Caco-2 (cell line): Measurements from ENCODE around the gene RNF126. TPM values are rescaled to one million over a fixed set of nuclear protein-coding genes. Genes with fewer than 3 reads are reported as not detected.
"Not testable (repeated sequence)": the region's sequence is repeated elsewhere in the genome, so short reads cannot be mapped to it uniquely, and the experiment has no call there.

ENCODE experiments used
- BruUV-seq: library from RNA; stranded (reverse); fragments of 400-500 nt; replicated peaks from 2 replicates; lab custom pipeline; 2021; lab: Mats Ljungman, UMichigan
- CTCF ChIA-PET: fragments of 300-600 bp; sonication (Branson Sonifier 250); formaldehyde crosslinking; loops from one replicate; lab custom pipeline; 2022; ENCODE audit warnings: antibody characterized with exemption; lab: Charles Lee
- POLR2A ChIA-PET: fragments of 300-600 bp; sonication (Branson Sonifier 250); formaldehyde crosslinking; loops from one replicate; lab custom pipeline; 2022; ENCODE audit warnings: antibody characterized with exemption; lab: Charles Lee
- DNase-seq, 2 experiments: peaks; one replicate each; pipeline versions ENCODE4 v3.0.0 to v3.0.0-alpha.2; 2020 to 2022
- H3K27me3 ChIP-seq: replicated peaks from 2 replicates; pipeline ENCODE4 v1.6.0; 2011; ENCODE audit warnings: low read length; ENCODE audit not compliant: control insufficient read depth, insufficient read depth
- H3K36me3 ChIP-seq: 2 replicates; pipeline ENCODE4 v1.5.1; 2011; ENCODE audit warnings: low read length; ENCODE audit not compliant: control insufficient read depth, insufficient read depth
- H3K4me1 ChIP-seq: fragments of 250-450 bp; sonication (Bioruptor Pico); 2 replicates; pipeline ENCODE4 v1.5.1; 2020; ENCODE audit warnings: mild to moderate bottlenecking
- H3K4me3 ChIP-seq: 2 replicates; pipeline ENCODE4 v1.5.1; 2011; ENCODE audit warnings: low read depth, mild to moderate bottlenecking, control low read depth, low read length
- H3K9me3 ChIP-seq: fragments of 250-450 bp; sonication (Bioruptor Pico); 2 replicates; pipeline ENCODE4 v1.5.1; 2020; ENCODE audit warnings: mild to moderate bottlenecking, moderate library complexity
- H3K27ac Mint-ChIP-seq: one replicate; pipeline ENCODE4 v1.8.0; 2022; ENCODE audit warnings: mixed read lengths; ENCODE audit not compliant: unreplicated experiment
- H3K27me3 Mint-ChIP-seq: one replicate; pipeline ENCODE4 v1.8.0; 2022; ENCODE audit warnings: mixed read lengths; ENCODE audit not compliant: insufficient read depth, unreplicated experiment
- H3K36me3 Mint-ChIP-seq: one replicate; pipeline ENCODE4 v1.8.0; 2022; ENCODE audit warnings: mild to moderate bottlenecking, mixed read lengths; ENCODE audit not compliant: insufficient read depth, unreplicated experiment
- H3K4me1 Mint-ChIP-seq: one replicate; pipeline ENCODE4 v1.8.0; 2022; ENCODE audit warnings: low read depth, mixed read lengths; ENCODE audit not compliant: unreplicated experiment
- H3K4me3 Mint-ChIP-seq: one replicate; pipeline ENCODE4 v1.8.0; 2022; ENCODE audit warnings: mild to moderate bottlenecking, moderate library complexity, mixed read lengths; ENCODE audit not compliant: unreplicated experiment
- H3K9me3 Mint-ChIP-seq: one replicate; pipeline ENCODE4 v1.8.0; 2022; ENCODE audit warnings: mixed read lengths; ENCODE audit not compliant: unreplicated experiment
- intact Hi-C: fragments of 100-400 bp; cut with micrococcal nuclease; formaldehyde crosslinking; loops from one replicate; pipeline ENCODE4 v1.10.0; 2022; ENCODE audit not compliant: unreplicated experiment
- total RNA-seq: library from RNA; stranded (reverse); gene quantifications from 2 replicates; pipeline ENCODE4 v1.2.3, GENCODE V29; 2022
- TF ChIP-seq, protein P1 (sequence below), 2 experiments: fragments of 200-600 bp in 1 of 2; IDR thresholded peaks; 1 replicate in 1 of 2; 2 replicates in 1 of 2; pipeline versions ENCODE4 v1.5.1 to v1.8.0; 2011 to 2022; ENCODE audit warnings: antibody characterized with exemption in 1 of 2, control low read depth in 1 of 2, inconsistent platforms in 1 of 2, low read depth in 1 of 2, low read length in 1 of 2, mild to moderate bottlenecking in 1 of 2, moderate library complexity in 1 of 2; ENCODE audit not compliant: insufficient read depth in 1 of 2, severe bottlenecking in 1 of 2, unreplicated experiment in 1 of 2

The RNF126 gene
- total RNA-seq, 1 experiment from 2014 or later, result 74.6 TPM

- H3K9me3 Mint-ChIP-seq, result no peaks in the 10 kb centered on the region
- peaks cover 36% of the 10 kb centered on the region for H3K36me3 Mint-ChIP-seq
- CTCF ChIA-PET, result interaction anchor here (0.7 kb wide), 2 partner anchors 47 to 138 kb away, joined by 3 to 4 read pairs; no protein-coding TSS in a partner anchor
- no peaks in the 10 kb centered on the region for H3K36me3 ChIP-seq
- peak within 1 kb of the TSS; percentile 96 for H3K27ac Mint-ChIP-seq
- peak within 1 kb of the TSS; percentile 100 for H3K4me3 Mint-ChIP-seq
- intact Hi-C loops, result loop anchor here (2.0 kb wide), 1 partner anchor 60 kb away; the partner anchor contains the start of gene BSG
- H3K4me3 ChIP-seq, result peak within 1 kb of the TSS; percentile 67
- H3K27me3 Mint-ChIP-seq, result no peaks in the 10 kb centered on the region
- DNase-seq, result peak; percentile 97 to 98
- POLR2A ChIA-PET, result interaction anchor here (0.7 kb wide), 1 partner anchor 102 kb away, joined by 3 read pairs; the partner anchor contains the start of gene CDC34
- TSS peak; percentile 68 for BruUV-seq
- no peaks in the 10 kb centered on the region for H3K27me3 ChIP-seq
- H3K4me1 ChIP-seq, result peaks cover 5% of the 10 kb centered on the region; the same call in 1 of the 2 replicates
- peaks cover 6% of the 10 kb centered on the region for H3K4me1 Mint-ChIP-seq
- TF ChIP-seq, protein P1, sequence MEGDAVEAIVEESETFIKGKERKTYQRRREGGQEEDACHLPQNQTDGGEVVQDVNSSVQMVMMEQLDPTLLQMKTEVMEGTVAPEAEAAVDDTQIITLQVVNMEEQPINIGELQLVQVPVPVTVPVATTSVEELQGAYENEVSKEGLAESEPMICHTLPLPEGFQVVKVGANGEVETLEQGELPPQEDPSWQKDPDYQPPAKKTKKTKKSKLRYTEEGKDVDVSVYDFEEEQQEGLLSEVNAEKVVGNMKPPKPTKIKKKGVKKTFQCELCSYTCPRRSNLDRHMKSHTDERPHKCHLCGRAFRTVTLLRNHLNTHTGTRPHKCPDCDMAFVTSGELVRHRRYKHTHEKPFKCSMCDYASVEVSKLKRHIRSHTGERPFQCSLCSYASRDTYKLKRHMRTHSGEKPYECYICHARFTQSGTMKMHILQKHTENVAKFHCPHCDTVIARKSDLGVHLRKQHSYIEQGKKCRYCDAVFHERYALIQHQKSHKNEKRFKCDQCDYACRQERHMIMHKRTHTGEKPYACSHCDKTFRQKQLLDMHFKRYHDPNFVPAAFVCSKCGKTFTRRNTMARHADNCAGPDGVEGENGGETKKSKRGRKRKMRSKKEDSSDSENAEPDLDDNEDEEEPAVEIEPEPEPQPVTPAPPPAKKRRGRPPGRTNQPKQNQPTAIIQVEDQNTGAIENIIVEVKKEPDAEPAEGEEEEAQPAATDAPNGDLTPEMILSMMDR (IDR thresholded peaks at IDR 0.05; ENCODE audit: insufficient read depth in 1 of 2, low read depth in 1 of 2, low read length in 1 of 2, severe bottlenecking in 1 of 2, unreplicated experiment in 1 of 2), result no peak
- H3K9me3 ChIP-seq, result no peaks in the 10 kb centered on the region
These were observed 29.8 kb downstream of the RNF126 start, which contains the start of gene POLRMT for GRCh38 chr19:633068-633785. TSS of gene POLRMT (minus strand) at chr19:633537. CDS start at chr19:633512, 25 bp downstream.

DNA sequence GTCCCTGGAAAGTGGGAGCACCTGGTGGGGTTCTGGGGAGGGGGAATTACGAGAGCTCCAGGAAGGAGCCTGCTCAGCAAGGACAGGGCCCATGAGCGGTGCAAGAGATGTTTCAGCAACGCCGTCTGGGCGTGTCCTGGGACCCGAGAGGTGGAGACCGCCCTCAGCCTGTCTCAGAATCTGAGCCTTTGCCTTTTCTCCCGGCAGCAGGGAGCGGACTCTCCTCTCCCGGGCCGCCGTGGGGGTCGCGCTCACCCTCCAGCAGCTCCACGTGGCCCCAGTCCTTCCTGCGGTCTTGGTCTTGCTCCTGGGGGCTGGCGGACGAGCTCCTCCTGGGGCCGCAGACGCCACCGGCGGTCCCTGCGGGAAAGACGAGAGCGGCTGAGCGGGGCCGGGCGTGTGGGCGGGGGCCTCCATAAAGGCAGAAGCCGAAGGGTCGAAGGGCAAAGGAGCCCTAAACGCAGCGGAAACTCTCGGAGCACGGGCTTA is 30.4 kb downstream of the RNF126 start:
- H3K36me3 ChIP-seq, result no peaks in the 10 kb centered on the region
- Mint-ChIP-seq H3K36me3 (peaks cover 40% of the 10 kb centered on the region), H3K27ac (peak overlapping the region; percentile 96), H3K27me3 (no peaks in the 10 kb centered on the region), H3K4me3 (peak overlapping the region; percentile 100), H3K9me3 (no peaks in the 10 kb centered on the region), H3K4me1 (peaks cover 6% of the 10 kb centered on the region)
- intact Hi-C loops, result loop anchor here (2.0 kb wide), 1 partner anchor 60 kb away; the partner anchor contains the start of gene BSG
- peak; percentile 75 to 79 for DNase-seq
- H3K4me1 ChIP-seq, result peaks cover 5% of the 10 kb centered on the region; the same call in 1 of the 2 replicates
- H3K4me3 ChIP-seq, result peak overlapping the region; percentile 67
- no TSS peak for BruUV-seq
- H3K27me3 ChIP-seq, result no peaks in the 10 kb centered on the region
- ChIA-PET POLR2A (no interaction called here), CTCF (interaction anchor here (0.7 kb wide), 2 partner anchors 47 to 138 kb away, joined by 3 to 4 read pairs; no protein-coding TSS in a partner anchor)
- H3K9me3 ChIP-seq, result no peaks in the 10 kb centered on the region
- TF ChIP-seq, protein P1 (IDR thresholded peaks at IDR 0.05; ENCODE audit: insufficient read depth in 1 of 2, low read depth in 1 of 2, low read length in 1 of 2, severe bottlenecking in 1 of 2, unreplicated experiment in 1 of 2), result no peak

DNA sequence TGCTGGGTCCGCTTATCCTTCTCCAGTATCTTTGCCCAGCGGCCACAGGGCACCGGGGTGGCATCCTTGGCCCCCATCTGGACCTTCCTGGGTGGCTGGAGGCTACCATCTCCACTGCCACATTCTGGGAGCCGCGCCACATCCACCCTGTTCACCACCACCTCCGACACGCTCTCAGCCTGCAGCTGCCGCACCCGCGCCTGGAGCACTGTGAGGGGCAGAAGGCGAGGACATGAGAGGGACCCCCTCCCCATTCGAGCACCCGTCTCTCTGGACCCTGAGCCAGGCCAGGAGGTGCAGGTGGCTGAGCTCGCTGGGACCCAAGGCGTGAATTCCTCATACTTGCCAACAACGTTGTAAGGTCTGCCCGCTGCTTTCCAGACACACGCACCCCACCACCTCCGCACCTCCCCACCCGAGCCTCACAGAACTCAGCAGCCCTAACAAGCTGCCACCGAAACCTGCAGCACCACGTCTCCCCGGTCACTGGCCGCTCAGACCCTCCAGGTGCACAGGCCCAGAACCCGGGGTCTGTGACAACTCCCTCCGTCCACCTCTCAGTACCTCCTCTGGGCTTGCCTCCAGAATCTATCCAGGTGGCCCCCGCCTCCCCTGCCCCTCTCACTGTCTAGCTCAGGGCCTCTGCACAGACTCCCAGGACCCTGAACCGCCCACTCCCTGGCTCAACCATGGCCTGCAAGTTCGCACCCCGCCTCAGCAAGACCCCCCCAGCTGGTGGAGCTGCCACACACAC is 32.9 kb downstream of the RNF126 start:
- Histone ChIP-seq H3K36me3 (no peaks in the 10 kb centered on the region), H3K9me3 (no peaks in the 10 kb centered on the region), H3K4me1 (peaks cover 5% of the 10 kb centered on the region; the same call in 1 of the 2 replicates), H3K27me3 (no peaks in the 10 kb centered on the region), H3K4me3 (no peak overlapping the region)
- POLR2A ChIA-PET, result no interaction called here
- TF ChIP-seq, protein P1 (IDR thresholded peaks at IDR 0.05; ENCODE audit: insufficient read depth in 1 of 2, low read depth in 1 of 2, low read length in 1 of 2, severe bottlenecking in 1 of 2, unreplicated experiment in 1 of 2), result no peak
- H3K9me3 Mint-ChIP-seq, result no peaks in the 10 kb centered on the region
- DNase-seq, result no peak
- intact Hi-C loops, result no loop called here
- peaks cover 6% of the 10 kb centered on the region for H3K4me1 Mint-ChIP-seq
- H3K27ac Mint-ChIP-seq, result no peak overlapping the region
- H3K4me3 Mint-ChIP-seq, result no peak overlapping the region
- H3K27me3 Mint-ChIP-seq, result no peaks in the 10 kb centered on the region
- no TSS peak for BruUV-seq
- peaks cover 57% of the 10 kb centered on the region for H3K36me3 Mint-ChIP-seq
- CTCF ChIA-PET, result no interaction called here

DNA sequence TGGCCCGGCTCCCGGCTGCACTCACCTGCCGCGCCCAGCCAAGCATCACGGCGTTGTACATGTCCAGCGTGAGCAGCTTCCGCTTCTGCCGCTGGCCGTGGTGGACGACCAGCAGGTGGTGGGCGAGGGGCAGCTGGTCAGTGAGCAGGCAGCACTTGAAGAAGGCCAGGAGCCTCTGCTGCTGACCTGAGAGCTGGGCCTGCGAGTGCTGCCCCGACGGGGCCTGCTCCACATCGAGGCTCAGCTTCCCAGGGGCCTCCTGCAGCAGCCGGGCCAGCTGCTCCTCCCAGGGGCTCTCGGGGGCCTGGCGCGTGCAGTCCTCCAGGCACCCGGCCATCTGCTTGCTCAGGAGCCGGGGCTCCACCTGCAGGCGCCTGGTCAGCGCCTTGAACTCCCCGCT is 33.5 kb downstream of the RNF126 start:
- DNase-seq, intact Hi-C loops, H3K27ac Mint-ChIP-seq, H3K4me3 Mint-ChIP-seq, H3K9me3 Mint-ChIP-seq, H3K36me3 ChIP-seq, BruUV-seq, H3K4me3 ChIP-seq, H3K27me3 ChIP-seq, POLR2A ChIA-PET, CTCF ChIA-PET, H3K4me1 ChIP-seq, H3K9me3 ChIP-seq, H3K4me1 Mint-ChIP-seq, H3K27me3 Mint-ChIP-seq: not testable (repeated sequence)
- peaks cover 57% of the 10 kb centered on the region for H3K36me3 Mint-ChIP-seq
